Gastroesophageal sphincter (tissue), 3 donors: ENCODE measurements around the gene USP25.

Source experiments
- CTCF ChIP-seq, 4 experiments: fragments of 200-600 bp in 2 of 4; fragments of 450-650 bp in 2 of 4; sonication (generic) in 1 of 4; IDR thresholded peaks; one replicate each; pipeline ENCODE4 v1.5.1; 2017 to 2019; ENCODE audit warnings: antibody characterized with exemption in 4 of 4, mild to moderate bottlenecking in 2 of 4, moderate library complexity in 2 of 4
- POLR2A ChIP-seq, 2 donors: fragments of 450-650 bp; IDR thresholded peaks; one replicate each; pipeline ENCODE4 v1.6.1; 2017; ENCODE audit warnings: antibody characterized with exemption in 2 of 2, mild to moderate bottlenecking in 2 of 2, moderate library complexity in 1 of 2
- POLR2AphosphoS5 ChIP-seq: sonication (generic); formaldehyde crosslinking; IDR thresholded peaks from one replicate; pipeline ENCODE4 v1.6.1; 2017; ENCODE audit warnings: antibody characterized with exemption

GRCh38 chr21:15725949-15726348 is 3.8 kb upstream of the USP25 start:
- TF ChIP-seq CTCF (IDR thresholded peaks at IDR 0.05): no peak
- TF ChIP-seq POLR2AphosphoS5: no peak
- no peak for TF ChIP-seq POLR2A (IDR thresholded peaks at IDR 0.05)
